Esophagus squamous epithelium (tissue), 4 donors: Measurements from ENCODE around the gene EPS8.

Experiments
- CTCF ChIP-seq, 6 experiments: fragments of 450-650 bp in 4 of 6; fragments of 200-600 bp in 2 of 6; sonication (generic) in 2 of 6; IDR thresholded peaks; one replicate each; pipeline ENCODE4 v1.5.1; 2016 to 2019; ENCODE audit warnings: antibody characterized with exemption in 6 of 6, mild to moderate bottlenecking in 4 of 6, moderate library complexity in 4 of 6
- POLR2A ChIP-seq, 4 donors: fragments of 450-650 bp; IDR thresholded peaks; one replicate each; pipeline ENCODE4 v1.6.1; 2017; ENCODE audit warnings: antibody characterized with exemption in 4 of 4, mild to moderate bottlenecking in 4 of 4, moderate library complexity in 3 of 4

DNA sequence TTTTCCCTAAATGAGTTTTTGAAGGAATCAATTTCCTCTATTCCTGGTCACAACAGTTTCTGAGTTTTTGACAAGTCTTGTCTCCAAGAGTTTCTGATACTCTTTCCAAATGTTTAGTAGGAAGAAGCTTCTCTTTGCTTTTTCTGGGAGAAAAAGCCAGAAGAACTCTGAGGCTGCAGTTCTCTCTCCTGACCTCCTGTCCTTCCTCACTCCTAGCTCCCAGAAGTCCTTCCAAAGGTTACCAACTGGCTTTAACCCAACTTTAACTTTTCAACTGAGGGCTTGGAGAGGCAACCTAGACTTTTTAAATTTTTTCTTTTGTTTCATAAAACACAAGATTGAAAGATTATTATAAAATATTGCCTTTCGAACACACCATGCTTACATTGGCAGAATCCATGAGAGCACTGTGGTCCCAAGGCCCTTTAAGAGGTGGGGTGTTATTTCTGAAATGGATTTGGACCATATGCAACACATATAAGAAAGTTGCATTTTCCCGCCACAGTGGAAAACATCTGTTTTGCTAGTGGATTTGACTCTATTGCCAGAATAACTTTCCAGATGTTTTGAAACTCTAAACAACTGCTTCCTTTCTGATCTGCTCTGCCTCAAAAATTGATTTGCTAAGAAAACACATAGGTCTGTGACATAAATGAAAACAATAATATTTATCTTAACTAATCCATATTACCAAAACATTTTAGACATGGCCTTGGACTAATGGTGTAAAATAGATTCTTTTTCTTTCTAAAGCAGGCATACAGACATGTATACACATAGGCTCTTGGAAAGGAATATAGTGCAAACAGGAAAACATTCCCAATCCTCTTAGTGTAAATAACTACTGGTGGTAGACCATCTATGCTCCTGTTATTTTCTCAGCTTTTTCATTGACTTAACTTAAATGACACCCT is 22.3 kb upstream of the EPS8 start:
- no peak for TF ChIP-seq CTCF (IDR thresholded peaks at IDR 0.05)
- TF ChIP-seq POLR2A (IDR thresholded peaks at IDR 0.05) = no peak
